Ascending aorta (tissue), 2 donors: ENCODE measurements around the gene GP1BB. TPM values are rescaled to one million over a fixed set of nuclear protein-coding genes. Genes with fewer than 3 reads are reported as not detected.

ENCODE experiments used
- DNase-seq, 2 donors: peaks; one replicate each; pipeline ENCODE4 v3.0.0-alpha.2; 2019; ENCODE audit warnings: low spot score in 2 of 2
- H3K27ac ChIP-seq, 2 donors: fragments of 200-600 bp; sonication (generic); one replicate each; pipeline ENCODE4 v1.5.1; 2016 to 2017; ENCODE audit warnings: mild to moderate bottlenecking in 1 of 2
- H3K27me3 ChIP-seq: fragments of 200-600 bp; sonication (generic); one replicate; pipeline ENCODE4 v1.5.1; 2017
- H3K36me3 ChIP-seq, 2 donors: fragments of 200-600 bp; sonication (generic); one replicate each; pipeline ENCODE4 v1.5.1; 2016
- H3K4me1 ChIP-seq, 2 donors: fragments of 200-600 bp; sonication (generic); one replicate each; pipeline ENCODE4 v1.5.1; 2016 to 2017; ENCODE audit warnings: mild to moderate bottlenecking in 1 of 2
- H3K4me3 ChIP-seq, 2 donors: fragments of 200-600 bp; sonication (generic); one replicate each; pipeline ENCODE4 v1.5.1; 2016 to 2017; ENCODE audit warnings: mild to moderate bottlenecking in 1 of 2
- H3K9me3 ChIP-seq, 2 donors: fragments of 200-600 bp; sonication (generic); one replicate each; pipeline ENCODE4 v1.5.1; 2016
- CTCF ChIP-seq, 3 experiments: fragments of 200-600 bp in 2 of 3; fragments of 450-650 bp in 1 of 3; sonication (generic) in 2 of 3; IDR thresholded peaks; one replicate each; pipeline ENCODE4 v1.5.1; 2016 to 2019; ENCODE audit warnings: antibody characterized with exemption in 3 of 3, mild to moderate bottlenecking in 1 of 3, moderate library complexity in 1 of 3
- intact Hi-C: fragments of 100-400 bp; cut with DNase I; formaldehyde crosslinking; loops from one replicate; pipeline ENCODE4 v1.15.1; 2023
- total RNA-seq: library from RNA; depleted of rRNA; stranded (reverse); fragments of >200 nt; gene quantifications from one replicate; pipeline ENCODE4 v1.1.0, GENCODE V29; 2016

Gene GP1BB
- total RNA-seq, 1 donor from 2014 or later, result 50.2 TPM

GRCh38 chr22:19719050-19719482 lies 4.3 kb upstream of the GP1BB start:
- no peak for TF ChIP-seq CTCF (IDR thresholded peaks at IDR 0.05)
- H3K4me3 ChIP-seq, result peak overlapping the region; percentile 85 to 87
- intact Hi-C loops, result loop anchor here (2.0 to 10.0 kb wide), 8 partner anchors 84 to 574 kb away; partner anchors contain the start of genes CDC45, CLTCL1, ESS2 and GNB1L
- H3K9me3 ChIP-seq, result no peaks in the 10 kb centered on the region
- peaks cover 10 to 18% of the 10 kb centered on the region in 2 donors for H3K36me3 ChIP-seq
- H3K27ac ChIP-seq, result peak overlapping the region; percentile 78 to 80
- H3K27me3 ChIP-seq, result no peaks in the 10 kb centered on the region
- no peak for DNase-seq
- peaks cover 13 to 27% of the 10 kb centered on the region in 2 donors for H3K4me1 ChIP-seq

DNA sequence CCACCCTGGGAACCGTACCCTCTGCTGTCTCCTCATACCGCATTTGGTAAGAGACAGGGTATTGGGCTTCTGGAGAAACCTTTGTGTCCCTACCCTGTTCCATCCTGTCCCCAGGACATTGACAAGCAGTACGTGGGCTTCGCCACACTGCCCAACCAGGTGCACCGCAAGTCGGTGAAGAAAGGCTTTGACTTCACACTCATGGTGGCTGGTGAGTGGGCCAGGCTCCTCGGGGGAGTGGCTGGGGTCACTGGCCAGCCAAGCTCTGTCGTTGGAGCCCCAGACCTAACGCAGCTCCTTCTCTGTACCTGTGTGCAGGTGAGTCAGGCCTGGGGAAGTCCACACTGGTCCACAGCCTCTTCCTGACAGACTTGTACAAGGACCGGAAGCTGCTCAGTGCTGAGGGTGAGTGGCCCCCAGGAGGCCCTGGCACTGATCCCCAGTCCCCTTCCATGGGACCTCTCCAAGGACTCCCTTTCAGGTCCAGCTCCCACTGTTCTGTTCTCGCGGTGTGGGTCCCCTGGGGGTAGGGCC lies 3.8 kb upstream of the GP1BB start:
- no peak for DNase-seq
- Histone ChIP-seq H3K4me3 (peak overlapping the region; percentile 85 to 87), H3K27ac (peak overlapping the region; percentile 78 to 80), H3K4me1 (peaks cover 12 to 26% of the 10 kb centered on the region in 2 donors), H3K36me3 (peaks cover 10 to 18% of the 10 kb centered on the region in 2 donors), H3K9me3 (no peaks in the 10 kb centered on the region), H3K27me3 (no peaks in the 10 kb centered on the region)
- intact Hi-C loops, result loop anchor here (2.0 to 10.0 kb wide), 8 partner anchors 85 to 575 kb away; partner anchors contain the start of genes CDC45, CLTCL1, ESS2 and GNB1L
- no peak for TF ChIP-seq CTCF (IDR thresholded peaks at IDR 0.05)

GRCh38 chr22:19720150-19720827 lies 3.0 kb upstream of the GP1BB start:
- no peak overlapping the region for H3K27ac ChIP-seq
- no peak for DNase-seq
- no peak for TF ChIP-seq CTCF (IDR thresholded peaks at IDR 0.05)
- intact Hi-C loops, result no loop called here
- peaks cover 10 to 18% of the 10 kb centered on the region in 2 donors for H3K36me3 ChIP-seq
- H3K4me1 ChIP-seq, result peaks cover 7 to 19% of the 10 kb centered on the region in 2 donors
- H3K27me3 ChIP-seq, result no peaks in the 10 kb centered on the region
- no peak overlapping the region for H3K4me3 ChIP-seq
- H3K9me3 ChIP-seq, result no peaks in the 10 kb centered on the region

DNA sequence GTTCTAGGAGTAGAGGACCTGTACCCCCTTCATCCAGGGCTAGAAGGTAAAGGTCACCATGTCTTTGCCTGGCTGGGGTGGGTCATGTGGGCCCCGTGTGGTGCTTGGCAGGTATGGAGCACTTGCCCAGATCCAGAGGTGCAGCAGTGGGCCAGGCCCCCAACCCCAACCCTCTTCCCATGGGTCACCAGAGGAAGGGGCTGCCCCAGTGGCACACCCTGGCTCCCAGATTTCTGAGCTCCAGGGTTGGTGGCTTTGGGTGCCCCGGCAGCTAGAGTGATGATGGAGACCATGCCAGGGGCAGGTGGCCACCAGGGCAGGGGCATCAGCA lies 2.4 kb upstream of the GP1BB start:
- no peak overlapping the region for H3K27ac ChIP-seq
- intact Hi-C loops, result no loop called here
- H3K4me1 ChIP-seq, result peaks cover 7 to 18% of the 10 kb centered on the region in 2 donors
- H3K9me3 ChIP-seq, result no peaks in the 10 kb centered on the region
- H3K27me3 ChIP-seq, result no peaks in the 10 kb centered on the region
- H3K4me3 ChIP-seq, result no peak overlapping the region
- DNase-seq, result no peak
- peaks cover 10 to 18% of the 10 kb centered on the region in 2 donors for H3K36me3 ChIP-seq
- TF ChIP-seq CTCF (IDR thresholded peaks at IDR 0.05), result no peak

- peaks cover 10 to 18% of the 10 kb centered on the region in 2 donors for H3K36me3 ChIP-seq
- no peak for DNase-seq
- peaks cover 7 to 18% of the 10 kb centered on the region in 2 donors for H3K4me1 ChIP-seq
- intact Hi-C loops, result no loop called here
- no peaks in the 10 kb centered on the region for H3K27me3 ChIP-seq
- H3K4me3 ChIP-seq, result no peak overlapping the region
- TF ChIP-seq CTCF (IDR thresholded peaks at IDR 0.05), result no peak
- no peak overlapping the region for H3K27ac ChIP-seq
- H3K9me3 ChIP-seq, result no peaks in the 10 kb centered on the region
These were observed 1.8 kb upstream of the GP1BB start for GRCh38 chr22:19721330-19722177.
